Medulla oblongata (tissue), 1 donor: ENCODE results near the gene TMEM154.
A peak's percentile ranks its signal among the peaks of the same experiment; 100 is the strongest.

Source experiments
- DNase-seq: peaks from one replicate; pipeline ENCODE4 v3.0.0-alpha.2; 2015; ENCODE audit errors: extremely low spot score

TMEM154 gene, protein sequence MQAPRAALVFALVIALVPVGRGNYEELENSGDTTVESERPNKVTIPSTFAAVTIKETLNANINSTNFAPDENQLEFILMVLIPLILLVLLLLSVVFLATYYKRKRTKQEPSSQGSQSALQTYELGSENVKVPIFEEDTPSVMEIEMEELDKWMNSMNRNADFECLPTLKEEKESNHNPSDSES

DNA sequence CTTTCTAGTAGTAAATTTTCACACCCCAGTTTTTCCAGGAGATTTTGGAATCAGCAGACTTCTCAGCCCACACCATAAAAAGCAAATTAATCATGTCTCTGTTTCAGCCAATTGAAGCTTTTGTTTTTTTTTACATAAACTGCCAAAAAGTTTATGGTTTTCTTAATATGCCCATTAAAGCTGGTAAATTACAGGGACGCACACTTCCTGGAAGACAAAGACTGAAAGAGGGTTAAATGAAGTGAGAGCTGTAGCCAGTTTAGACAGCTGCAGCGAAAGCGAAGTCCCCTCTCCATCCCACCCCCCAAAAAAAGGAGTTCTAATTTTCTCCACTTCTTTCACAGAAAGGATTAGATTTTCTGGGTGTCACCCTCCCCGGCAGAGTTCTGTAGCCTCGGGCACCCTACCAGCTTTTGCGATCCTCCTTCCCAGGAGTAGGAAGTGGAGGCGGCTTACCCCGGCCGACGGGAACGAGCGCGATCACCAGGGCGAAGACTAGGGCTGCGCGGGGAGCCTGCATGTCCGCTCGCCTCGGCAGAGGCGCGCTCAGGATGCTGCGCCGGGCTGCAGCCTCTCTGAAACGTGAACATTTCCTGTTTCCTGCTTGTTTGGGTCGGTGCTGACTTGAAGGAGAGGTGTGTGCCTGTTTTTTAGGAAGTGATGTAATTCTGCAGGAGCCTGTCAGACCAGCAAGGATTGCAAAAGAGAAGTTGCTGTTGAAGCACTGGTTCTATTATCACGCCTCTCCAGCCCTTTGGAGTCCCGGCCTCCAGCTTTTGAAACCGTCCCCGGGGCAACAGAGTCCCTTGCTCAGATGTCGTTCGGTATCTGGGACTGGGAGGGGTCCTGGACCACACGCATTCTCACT lies at the start of gene TMEM154:
TSS of gene TMEM154 (minus strand) at position 584 of the 868 bp plus-strand sequence. CDS start at position 520, 64 bp downstream.
- peak; percentile 61 for DNase-seq

DNA sequence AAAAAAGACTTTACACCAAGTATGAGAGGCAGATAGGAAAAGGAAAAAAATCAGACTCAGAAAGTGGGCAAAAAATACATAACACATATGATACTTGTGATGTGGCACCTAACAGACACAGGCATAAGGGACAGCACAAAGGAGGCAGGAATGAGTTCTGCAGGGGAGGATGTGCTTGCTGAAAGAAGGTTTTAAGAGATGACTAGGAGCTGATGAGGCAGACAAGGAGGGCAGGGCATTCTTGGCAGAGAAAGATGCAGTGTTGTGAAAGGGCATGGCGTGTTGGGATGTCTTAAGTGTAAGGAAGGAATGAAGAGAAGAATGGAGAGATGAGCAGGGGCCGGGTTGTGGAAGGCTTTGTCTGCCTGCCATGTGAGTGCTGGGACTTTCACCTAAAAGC lies 49.7 kb upstream of the TMEM154 start:
- no peak for DNase-seq

DNA sequence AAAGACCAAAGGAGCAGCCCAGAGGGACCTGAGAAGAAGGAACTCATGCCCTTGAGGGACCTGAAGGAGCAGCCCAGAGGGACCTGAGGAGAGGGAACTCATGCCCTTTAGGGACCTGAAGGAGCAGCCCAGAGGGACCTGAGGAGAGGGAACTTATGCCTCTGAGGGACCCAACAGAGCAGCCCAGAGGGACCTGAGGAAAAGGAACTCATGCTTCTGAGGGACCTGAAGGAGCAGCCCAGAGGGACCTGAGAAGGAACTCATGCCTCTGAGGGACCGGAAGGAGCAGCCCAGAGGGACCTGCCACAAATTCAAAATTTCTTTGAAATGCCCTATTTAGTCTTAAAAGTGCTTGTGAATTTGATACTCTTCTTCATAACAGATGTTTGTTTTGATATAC lies 48.5 kb upstream of the TMEM154 start:
- no peak for DNase-seq

DNA sequence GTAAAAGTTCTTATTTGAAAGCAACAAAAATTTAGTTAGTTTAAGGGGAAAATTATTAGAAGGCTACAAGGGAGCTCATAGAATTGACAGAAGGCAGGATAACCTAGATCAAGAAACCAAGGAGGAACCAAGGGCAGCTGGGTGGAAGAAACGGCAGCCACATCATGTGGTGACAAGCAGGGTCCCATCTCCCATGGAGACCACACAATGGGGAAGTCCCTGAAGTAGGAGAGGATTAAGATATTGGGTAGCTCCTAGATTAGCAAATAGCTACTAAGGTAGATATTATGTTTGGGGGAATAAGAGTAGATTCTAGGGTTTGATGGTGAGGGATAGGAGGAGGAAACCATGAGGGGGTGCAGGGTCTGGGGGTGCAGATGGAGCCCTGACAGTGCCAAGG lies 48.0 kb upstream of the TMEM154 start:
- DNase-seq, result peak; percentile 12

DNA sequence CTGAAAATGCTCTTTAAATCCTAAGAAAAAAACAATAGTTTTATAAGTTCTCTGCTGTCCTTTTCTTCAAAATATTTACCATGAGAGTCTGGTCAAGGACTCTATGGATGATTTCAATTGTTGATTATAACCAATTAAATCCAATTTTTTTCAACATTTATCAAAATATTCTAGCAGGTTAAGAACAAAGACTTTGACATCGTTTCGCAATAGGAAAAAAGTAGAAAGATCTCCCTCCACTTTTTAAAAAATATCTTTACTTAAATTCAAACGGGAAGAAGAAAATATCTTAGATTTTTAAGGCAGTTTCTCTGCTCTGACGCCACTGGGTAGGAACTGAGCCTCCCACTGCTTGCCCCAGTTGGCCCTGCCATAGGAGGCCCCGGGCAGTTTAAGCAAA lies 44.7 kb upstream of the TMEM154 start:
- DNase-seq, result no peak

DNA sequence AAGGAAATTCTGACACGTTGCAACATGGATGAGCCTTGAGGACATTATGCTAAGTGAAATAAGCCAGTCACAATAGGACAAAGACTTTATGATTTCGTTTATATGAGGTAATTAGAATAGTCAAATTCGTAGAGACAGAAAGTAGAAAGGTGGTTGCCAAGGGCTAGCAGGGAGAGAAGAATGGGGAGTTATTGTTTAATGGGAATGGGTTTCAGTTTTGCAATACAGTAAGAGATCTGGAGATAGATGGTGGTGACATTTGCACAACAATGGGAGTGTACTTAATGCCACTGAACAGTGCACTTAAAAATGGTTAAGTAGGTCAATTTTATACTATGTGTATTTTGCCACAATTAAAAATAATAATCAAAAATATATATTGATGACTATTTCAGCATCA lies 43.4 kb upstream of the TMEM154 start:
- no peak for DNase-seq

DNA sequence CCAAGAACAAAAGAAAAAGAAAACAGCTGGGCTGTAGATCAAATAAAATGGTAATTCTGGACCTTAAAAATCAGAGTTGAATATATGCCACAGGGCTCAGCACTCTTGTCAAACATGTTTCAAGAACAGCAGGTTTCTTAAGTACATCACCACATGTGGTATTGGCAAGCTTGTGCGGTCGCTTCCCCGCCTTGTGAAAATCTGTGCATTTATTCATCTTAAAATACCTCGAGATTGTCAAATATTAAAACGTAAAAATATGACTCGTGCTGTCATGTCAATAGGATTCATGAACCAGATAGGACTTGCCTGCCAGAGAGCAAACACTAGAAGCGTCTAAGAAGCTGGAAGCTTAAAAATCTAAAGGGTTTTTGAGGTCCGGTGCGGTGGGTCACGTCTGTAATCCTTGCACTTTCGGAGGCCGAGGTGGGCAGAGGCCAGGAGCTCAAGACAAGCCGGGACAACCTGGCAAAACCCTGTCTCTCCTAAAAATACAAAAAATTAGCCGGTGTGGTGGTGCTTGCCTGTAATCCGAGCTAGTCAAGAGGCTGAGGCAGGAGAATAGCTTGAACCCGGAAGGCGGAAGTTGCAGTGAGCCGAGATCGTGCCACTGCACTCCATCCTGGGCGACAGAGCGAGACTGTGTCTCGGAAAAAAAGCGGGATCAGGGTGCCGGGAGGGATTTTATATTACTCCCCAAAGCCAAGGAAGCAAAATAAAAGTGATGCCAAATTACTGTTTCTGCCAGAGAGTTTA lies 40.2 kb upstream of the TMEM154 start:
- no peak for DNase-seq

DNA sequence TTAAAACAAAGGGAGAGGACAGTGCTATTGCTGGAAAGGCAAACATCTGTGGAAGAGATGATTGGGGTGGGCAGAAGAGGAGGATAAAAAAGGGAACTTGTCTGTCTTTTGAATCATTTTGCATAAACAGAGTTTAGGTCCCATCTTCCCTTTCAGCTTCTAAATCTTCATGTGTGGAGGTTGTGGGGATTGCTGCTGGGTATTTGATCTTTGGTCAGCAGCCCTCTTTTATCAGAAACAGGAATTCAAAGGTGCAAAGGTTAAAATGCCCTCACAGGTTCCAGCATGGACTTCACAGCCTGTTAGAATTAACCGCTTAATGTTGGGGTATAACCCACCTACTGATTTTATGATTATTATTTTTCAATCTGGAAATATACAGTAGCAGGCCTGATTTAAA lies 39.5 kb upstream of the TMEM154 start:
- no peak for DNase-seq

DNA sequence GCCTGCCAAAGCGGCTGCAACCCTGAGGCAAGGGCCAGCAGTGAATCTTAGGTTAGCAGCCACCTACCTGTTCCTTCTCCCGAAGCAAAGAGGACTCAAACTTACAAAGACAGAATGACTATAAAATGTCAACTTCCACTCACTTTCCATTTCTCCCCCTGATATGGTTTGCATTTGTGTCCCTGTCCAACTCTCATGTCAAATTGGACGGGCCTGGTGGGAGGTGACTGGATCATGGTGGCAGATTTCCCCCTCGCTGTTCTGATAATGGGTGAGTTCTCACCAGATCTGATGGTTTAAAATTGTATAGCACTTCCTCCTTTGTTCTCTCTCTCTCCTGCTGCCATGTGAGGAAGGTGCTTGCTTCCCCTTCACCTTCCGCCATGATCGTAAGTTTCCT lies 35.3 kb upstream of the TMEM154 start:
- no peak for DNase-seq

DNA sequence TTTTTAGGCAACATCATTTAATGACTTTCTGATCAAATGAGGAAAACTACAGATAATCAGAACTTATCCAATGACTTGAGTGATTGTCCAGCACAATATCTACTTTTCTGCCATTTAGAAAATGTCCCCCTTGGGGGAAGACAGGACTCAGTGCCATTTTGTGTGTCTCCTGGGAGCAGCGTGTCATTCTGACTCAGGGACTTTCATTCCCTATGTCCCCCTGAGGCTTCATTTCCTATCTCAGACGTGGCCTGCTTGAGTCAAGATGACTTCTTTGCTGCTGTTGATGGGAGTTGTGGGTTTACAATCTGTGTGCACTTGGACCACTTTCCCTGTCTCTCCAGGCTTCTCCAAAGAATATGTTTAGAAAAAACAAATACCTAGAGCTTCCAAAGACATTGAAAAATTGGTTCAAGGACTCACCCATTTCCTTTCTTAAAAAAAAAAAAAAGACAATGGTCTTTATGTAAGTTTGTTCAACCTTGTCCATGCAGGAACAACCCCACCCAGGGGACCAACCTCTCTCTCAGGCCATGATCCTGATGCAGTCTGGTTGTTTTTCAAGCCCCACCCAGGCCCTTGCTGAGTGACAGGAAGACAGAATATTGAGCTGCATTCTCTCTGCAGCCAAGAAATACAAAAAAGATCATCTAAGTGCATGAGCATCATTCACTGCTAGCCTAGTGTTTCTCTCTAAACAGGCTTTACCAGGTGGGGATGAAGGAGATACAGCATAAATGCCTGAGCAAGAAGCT lies 34.3 kb upstream of the TMEM154 start:
- DNase-seq, result no peak

DNA sequence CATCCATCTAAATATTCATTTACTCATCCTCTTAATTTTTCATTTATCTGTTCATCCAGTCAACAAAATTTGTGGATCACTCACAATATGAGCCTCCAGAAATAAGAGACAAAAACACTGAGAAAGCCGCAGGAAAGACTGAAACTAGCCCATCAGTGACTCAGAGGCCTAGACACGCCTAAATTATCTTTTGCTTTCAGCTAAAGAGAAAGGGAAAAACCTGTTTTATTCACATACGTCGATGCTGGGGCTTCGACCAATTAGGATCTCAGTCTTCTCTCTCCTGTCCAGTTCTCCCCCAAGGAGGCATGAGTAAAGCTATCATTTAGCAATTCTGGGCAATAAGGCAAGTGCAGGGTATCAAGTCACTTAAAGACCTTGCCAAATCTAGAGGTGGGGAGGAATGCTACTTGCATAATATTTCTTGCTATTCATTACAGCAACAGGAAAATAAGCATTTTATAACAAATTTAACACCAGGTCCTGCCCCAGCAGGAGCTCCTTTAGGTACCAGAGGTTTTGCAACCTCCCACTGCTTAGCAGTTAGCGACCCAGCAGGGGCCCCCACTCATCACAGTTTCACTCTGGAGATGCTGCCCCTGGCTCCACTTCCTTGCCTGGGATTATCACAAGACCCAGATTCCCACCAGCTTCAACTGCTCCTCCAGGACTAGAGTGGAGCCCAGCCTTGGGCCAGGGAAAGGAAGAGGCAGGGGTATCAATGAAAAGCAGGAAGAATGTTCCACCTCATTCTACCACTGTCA lies 30.1 kb upstream of the TMEM154 start:
- no peak for DNase-seq

DNA sequence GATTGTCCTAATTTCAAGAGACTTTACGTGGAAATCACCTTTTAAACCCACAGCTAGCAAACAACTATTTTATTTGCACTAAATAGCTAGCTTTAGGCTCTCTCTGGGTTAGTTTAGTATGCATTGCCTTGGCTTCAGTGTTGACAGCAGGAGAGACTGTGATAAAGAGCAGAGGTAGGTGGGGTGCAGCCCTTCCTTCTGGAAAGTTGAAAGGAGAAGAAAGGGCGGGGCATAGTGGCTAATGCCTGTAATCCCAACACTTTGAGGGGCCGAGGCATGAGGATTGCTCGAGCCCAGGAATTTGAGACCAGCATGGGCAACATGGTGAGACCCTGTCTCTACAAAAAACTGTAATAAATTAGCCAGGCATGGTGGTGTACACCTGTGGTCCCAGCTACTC lies 29.0 kb upstream of the TMEM154 start:
- no peak for DNase-seq

DNA sequence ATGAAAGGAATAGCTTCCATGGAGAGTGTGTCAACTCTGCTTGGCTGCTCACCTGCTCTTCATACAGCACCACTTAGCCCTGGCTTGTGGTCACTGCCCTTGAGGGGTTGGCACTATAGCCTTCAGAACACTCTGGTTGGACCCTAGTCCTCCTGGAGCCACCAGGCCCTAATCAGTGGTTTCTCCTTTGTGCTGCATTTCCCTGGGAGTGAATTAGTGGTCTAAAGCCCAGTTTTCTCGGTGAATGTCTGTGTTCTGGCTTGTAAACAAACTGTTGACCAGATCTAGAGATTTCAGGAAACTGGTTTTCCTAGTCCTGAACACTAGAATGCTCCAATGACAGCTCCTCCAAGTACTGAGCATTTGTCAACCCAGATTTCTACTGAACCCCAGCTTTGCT lies 28.6 kb upstream of the TMEM154 start:
- DNase-seq, result no peak

DNA sequence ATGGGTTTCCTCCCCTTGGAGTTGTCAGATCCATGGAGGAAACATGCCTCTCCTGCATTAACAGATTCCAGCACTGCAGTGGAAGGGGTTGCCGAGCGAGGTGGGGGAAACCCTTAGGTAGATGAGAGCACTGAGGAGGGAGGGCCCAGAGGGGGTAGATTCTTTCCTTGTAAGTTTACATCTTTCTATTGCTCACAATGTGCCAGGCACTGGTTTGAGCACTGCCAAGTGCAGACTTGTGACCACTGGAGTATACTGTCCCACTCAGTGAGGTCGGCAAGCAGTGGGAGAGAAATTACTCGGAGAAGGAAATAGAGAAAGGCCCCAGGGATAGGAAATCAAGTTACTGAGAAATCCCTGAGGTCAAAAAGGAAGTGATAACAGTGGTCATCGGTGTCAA lies 27.8 kb upstream of the TMEM154 start:
- DNase-seq, result no peak

DNA sequence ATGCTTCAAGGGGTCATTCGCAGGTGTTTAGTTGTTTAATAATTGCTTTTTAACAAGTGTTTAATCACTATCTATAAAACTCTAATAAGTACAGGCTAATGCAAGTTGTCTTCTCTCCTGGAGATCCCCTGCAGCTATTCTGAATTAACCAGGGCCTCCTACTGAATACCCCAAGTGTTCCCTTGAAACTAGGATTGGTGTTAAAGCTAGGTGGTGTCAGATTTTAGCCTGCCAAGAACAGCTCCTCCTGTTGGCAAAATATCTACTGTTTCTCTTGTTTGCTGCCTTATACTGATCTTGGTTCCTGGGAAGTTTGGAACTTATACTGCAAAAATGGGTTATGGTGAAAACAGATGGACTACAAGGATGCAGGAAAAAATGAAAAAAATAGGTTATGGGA lies 26.1 kb upstream of the TMEM154 start:
- DNase-seq, result no peak

DNA sequence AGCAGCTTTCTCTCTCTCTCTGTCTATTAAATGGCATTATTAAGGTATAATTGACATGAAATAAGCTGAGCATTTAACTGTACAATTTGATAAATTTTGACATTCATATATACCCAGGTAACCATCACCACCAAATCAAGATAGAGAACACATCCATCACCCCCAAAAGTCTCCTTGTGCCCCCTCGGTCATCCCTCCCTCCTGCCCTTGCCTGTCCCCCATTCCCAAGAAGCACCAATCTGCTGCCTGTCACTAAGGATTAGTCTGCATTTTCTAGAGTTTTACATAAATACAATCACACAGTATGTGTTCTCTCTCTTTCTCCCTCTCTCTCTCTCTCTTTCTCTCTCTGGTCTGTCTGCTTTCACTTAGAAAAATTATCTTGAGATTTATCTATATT lies 25.0 kb upstream of the TMEM154 start:
- DNase-seq, result no peak

DNA sequence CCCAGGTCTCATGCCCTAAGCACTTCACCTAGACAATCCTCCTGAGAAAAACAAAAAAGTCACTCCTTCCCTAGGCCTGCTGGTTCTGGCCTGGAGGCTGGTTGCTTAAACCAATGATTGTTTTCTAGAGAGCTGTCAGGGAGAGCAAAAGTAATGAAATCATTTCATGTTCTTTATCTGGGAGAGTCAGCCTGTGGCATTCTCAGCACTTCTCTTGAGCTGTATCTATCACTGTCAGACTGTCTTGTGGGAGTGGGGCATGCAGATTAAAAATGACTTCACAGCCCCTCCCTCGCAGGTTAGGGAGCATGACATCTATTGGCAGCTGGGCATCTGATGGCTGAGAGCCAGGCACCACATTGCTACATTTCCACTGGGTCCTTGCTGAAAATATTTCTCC lies 20.4 kb upstream of the TMEM154 start:
- no peak for DNase-seq

DNA sequence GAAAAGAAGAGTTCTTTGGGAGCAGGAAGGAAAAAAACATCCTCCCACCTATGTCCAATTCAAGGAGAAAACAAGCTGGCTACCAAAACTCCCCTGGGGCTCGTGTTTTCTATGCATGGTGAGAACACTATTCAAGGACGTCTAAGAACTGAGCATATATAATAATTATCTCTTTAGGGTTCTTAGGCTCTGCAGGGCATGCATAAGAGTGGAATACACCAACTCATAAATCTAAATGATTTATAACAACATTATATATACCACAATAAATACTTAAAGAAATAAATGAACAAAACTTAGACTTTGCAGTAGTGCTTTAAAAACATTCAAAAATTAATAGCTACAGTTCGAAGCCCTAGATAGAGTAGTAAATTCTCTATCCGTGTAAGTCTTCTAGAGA lies 19.5 kb upstream of the TMEM154 start:
- no peak for DNase-seq

DNA sequence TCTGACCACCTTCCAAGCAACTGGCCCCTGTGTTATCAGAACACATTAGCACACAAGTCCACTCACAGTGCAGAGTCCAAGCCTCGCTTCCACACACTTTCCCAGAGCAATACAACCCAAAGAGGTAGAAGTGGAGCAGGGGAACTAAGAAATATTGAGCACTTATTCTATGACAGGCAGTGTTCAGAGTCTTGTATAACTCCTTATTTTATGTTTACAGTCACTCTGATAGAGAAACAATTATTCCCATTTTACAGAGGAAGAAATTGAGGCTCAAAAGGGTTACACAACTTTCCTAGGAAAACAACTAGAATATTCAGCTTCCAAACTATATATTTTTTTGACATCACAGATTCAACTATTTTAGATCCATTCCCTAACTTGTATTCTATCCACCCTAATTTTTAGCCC lies 18.3 kb upstream of the TMEM154 start:
- no peak for DNase-seq

DNA sequence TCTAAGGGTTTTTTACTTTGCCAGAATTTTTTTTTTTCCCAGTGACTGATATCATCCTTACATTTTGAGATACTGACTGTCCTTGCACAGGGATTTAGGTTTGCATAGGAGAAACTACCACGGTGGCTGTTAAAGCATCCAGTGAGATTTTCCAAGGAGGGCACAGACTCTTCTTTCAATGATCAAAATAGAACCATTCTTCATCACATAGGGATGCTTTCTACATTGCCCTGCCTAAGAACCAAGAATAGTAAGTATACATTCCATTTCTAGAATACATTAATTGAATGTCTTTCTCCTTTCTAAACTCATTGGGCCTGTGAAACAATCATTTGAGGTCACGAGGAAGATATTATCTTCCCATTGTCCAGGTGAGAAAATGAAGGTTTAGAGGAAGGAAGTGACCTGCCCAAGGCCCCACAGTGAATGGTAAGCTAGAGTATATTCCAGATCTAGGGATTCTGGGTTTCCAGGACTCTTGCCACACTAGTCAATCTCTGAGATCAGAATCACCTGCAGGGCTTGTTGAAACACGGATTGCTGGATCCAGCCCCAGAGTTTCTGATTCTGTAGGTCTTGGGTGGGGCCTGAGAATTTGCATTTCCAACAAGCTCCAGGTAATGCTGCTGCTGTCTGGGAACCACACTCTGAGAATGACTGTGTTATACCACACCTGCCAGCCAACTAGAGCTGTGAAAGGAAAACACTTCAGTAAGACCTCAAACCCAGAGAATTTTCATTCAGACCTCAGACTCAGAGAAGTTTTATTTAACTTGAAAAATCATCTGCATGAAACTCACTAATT lies 17.7 kb upstream of the TMEM154 start:
- no peak for DNase-seq
